IMR-90 (cell line): ENCODE measurements around the gene PITPNC1. TPM values are rescaled to one million over a fixed set of nuclear protein-coding genes. Genes with fewer than 3 reads are reported as not detected.
"Not testable (repeated sequence)": the region's sequence is repeated elsewhere in the genome, so short reads cannot be mapped to it uniquely, and the experiment has no call there.

Experiments
- ATAC-seq: fragments of 200-7000 bp; cut with Tn5 transposase; 2 replicates; pipeline ENCODE4 v1.9.1; 2020; ENCODE audit warnings: low read depth, mild to moderate bottlenecking, moderate library complexity
- BruUV-seq: library from RNA; stranded (reverse); fragments of 400-500 nt; replicated peaks from 2 replicates; lab custom pipeline; 2021; lab: Mats Ljungman, UMichigan
- CTCF ChIA-PET: fragments of 300-600 bp; formaldehyde crosslinking; extraction: SDS; loops from one replicate; lab custom pipeline; 2021; ENCODE audit warnings: antibody characterized with exemption; lab: Yijun Ruan, JAX
- POLR2A ChIA-PET: fragments of 300-600 bp; sonication (Branson Sonifier 250); formaldehyde crosslinking; loops from one replicate; lab custom pipeline; 2022; ENCODE audit warnings: antibody characterized with exemption; ENCODE audit not compliant: unreplicated experiment; lab: Charles Lee
- DNase-seq: peaks from one replicate; pipeline ENCODE4 v3.0.0; 2013
- H2AFZ ChIP-seq: replicated peaks from 2 replicates; pipeline ENCODE3; 2013; ENCODE audit warnings: low read length, mild to moderate bottlenecking; ENCODE audit not compliant: poor library complexity
- H2AK5ac ChIP-seq: 2 replicates; pipeline ENCODE4 v1.6.1; 2013; ENCODE audit warnings: low read depth, low read length, inconsistent platforms
- H2AK9ac ChIP-seq: replicated peaks from 2 replicates; pipeline ENCODE3; 2013; ENCODE audit warnings: mild to moderate bottlenecking, low read depth, low read length, moderate library complexity; ENCODE audit not compliant: poor library complexity
- H2BK120ac ChIP-seq: 2 replicates; pipeline ENCODE4 v1.6.1; 2013; ENCODE audit warnings: low read depth, low read length, inconsistent platforms
- H2BK15ac ChIP-seq: 3 replicates; pipeline ENCODE4 v1.6.1; 2013; ENCODE audit warnings: low read depth, low read length, inconsistent platforms
- H2BK20ac ChIP-seq: 2 replicates; pipeline ENCODE4 v1.6.1; 2013; ENCODE audit warnings: low read depth, mild to moderate bottlenecking, inconsistent platforms, low read length, moderate library complexity
- H2BK5ac ChIP-seq: 2 replicates; pipeline ENCODE4 v1.6.1; 2013; ENCODE audit warnings: mild to moderate bottlenecking, low read depth, low read length, inconsistent platforms; ENCODE audit not compliant: poor library complexity, severe bottlenecking
- H3K14ac ChIP-seq: replicated peaks from 2 replicates; pipeline ENCODE4 v1.6.1; 2013; ENCODE audit warnings: low read depth, low read length, inconsistent platforms
- H3K18ac ChIP-seq: 2 replicates; pipeline ENCODE4 v1.6.1; 2013; ENCODE audit warnings: low read depth, low read length, control low read depth
- H3K23ac ChIP-seq: 2 replicates; pipeline ENCODE4 v1.6.1; 2013; ENCODE audit warnings: low read depth, low read length, inconsistent platforms
- H3K27ac ChIP-seq: 2 replicates; pipeline ENCODE4 v1.5.1; 2013; ENCODE audit warnings: mild to moderate bottlenecking, control low read depth, low read length; ENCODE audit not compliant: insufficient read depth
- H3K27me3 ChIP-seq: 2 replicates; pipeline ENCODE4 v1.6.1; 2013; ENCODE audit warnings: low read length; ENCODE audit not compliant: control insufficient read depth, insufficient read depth
- H3K36me3 ChIP-seq: 2 replicates; pipeline ENCODE4 v1.6.1; 2013; ENCODE audit warnings: low read length, mixed read lengths; ENCODE audit not compliant: control insufficient read depth, insufficient read depth
- H3K4ac ChIP-seq: 2 replicates; pipeline ENCODE4 v1.6.1; 2013; ENCODE audit warnings: low read depth, low read length, inconsistent platforms
- H3K4me1 ChIP-seq: 2 replicates; pipeline ENCODE4 v1.6.1; 2013; ENCODE audit warnings: low read length, mixed read lengths; ENCODE audit not compliant: control insufficient read depth, insufficient read depth
- H3K4me2 ChIP-seq: 2 replicates; pipeline ENCODE4 v1.6.1; 2013; ENCODE audit warnings: low read depth, mild to moderate bottlenecking, control low read depth, low read length, moderate library complexity
- H3K4me3 ChIP-seq: 2 replicates; pipeline ENCODE4 v1.5.1; 2013; ENCODE audit warnings: low read depth, mild to moderate bottlenecking, control low read depth, low read length, moderate library complexity; ENCODE audit not compliant: insufficient read depth
- H3K56ac ChIP-seq: 2 replicates; pipeline ENCODE4 v1.6.1; 2013; ENCODE audit warnings: low read length, inconsistent platforms; ENCODE audit not compliant: insufficient read depth; ENCODE audit errors: extremely low read depth
- H3K79me1 ChIP-seq, 2 experiments: 2 replicates each; pipeline ENCODE4 v1.6.1; 2013; ENCODE audit warnings: low read length in 2 of 2, inconsistent platforms in 1 of 2, low read depth in 1 of 2
- H3K9ac ChIP-seq: 2 replicates; pipeline ENCODE4 v1.6.1; 2013; ENCODE audit warnings: low read depth, low read length, control low read depth
- H3K9me1 ChIP-seq: 2 replicates; pipeline ENCODE4 v1.6.1; 2013; ENCODE audit warnings: low read length, inconsistent platforms; ENCODE audit not compliant: insufficient read depth
- H3K9me3 ChIP-seq: 2 replicates; pipeline ENCODE4 v1.6.1; 2013; ENCODE audit warnings: low read length; ENCODE audit not compliant: control insufficient read depth, insufficient read depth
- H4K20me1 ChIP-seq: 2 replicates; pipeline ENCODE4 v1.6.1; 2013; ENCODE audit warnings: low read length, inconsistent platforms; ENCODE audit not compliant: insufficient read depth
- H4K5ac ChIP-seq: 2 replicates; pipeline ENCODE4 v1.6.1; 2013; ENCODE audit warnings: mild to moderate bottlenecking, low read depth, low read length, control low read depth
- H4K8ac ChIP-seq, 2 experiments: 2 replicates each; pipeline ENCODE4 v1.6.1; 2013; ENCODE audit warnings: low read depth in 2 of 2, low read length in 2 of 2, control low read depth in 1 of 2, inconsistent platforms in 1 of 2
- H4K91ac ChIP-seq: 2 replicates; pipeline ENCODE4 v1.6.1; 2013; ENCODE audit warnings: low read depth, low read length, inconsistent platforms; ENCODE audit not compliant: insufficient read depth
- WGBS, 2 experiments: methylation state at CpG; one replicate each; pipeline versions ENCODE4 v1.1.5 to v1.1.7; 2013; ENCODE audit warnings: missing lambda C conversion rate in 2 of 2; ENCODE audit not compliant: insufficient read length in 1 of 2; ENCODE audit errors: extremely low coverage in 2 of 2; 5-methylcytosine and 5-hydroxymethylcytosine counted together
- dilution Hi-C: fragments of 300-500 bp; cut with HindIII; formaldehyde crosslinking; loops from one replicate; pipeline ENCODE4 v1.14.3; 2018; ENCODE audit warnings: low sequenced_read_pairs; ENCODE audit not compliant: unreplicated experiment
- in situ Hi-C: fragments of 300-500 bp; cut with MboI; formaldehyde crosslinking; loops from 3 replicates; pipeline ENCODE4 v1.14.3; 2019; ENCODE audit warnings: low sequenced_read_pairs, inconsistent platforms, mixed read lengths
- intact Hi-C: fragments of 100-400 bp; cut with micrococcal nuclease; formaldehyde crosslinking; loops from 2 replicates; pipeline ENCODE4 v1.10.0; 2022
- polyA plus RNA-seq, 3 experiments: library from polyadenylated mRNA; depleted of rRNA; stranded (reverse); fragments of >200 nt; gene quantifications; 2 replicates each; pipeline ENCODE4 v1.2.3, GENCODE V29; 2012; ENCODE audit warnings: low replicate concordance in 1 of 3
- total RNA-seq: library from RNA; depleted of rRNA; stranded (reverse); fragments of >200 nt; gene quantifications from 2 replicates; pipeline ENCODE4 v1.2.3, GENCODE V29; 2012

PITPNC1 gene
- total and polyA plus RNA-seq, 2 of the 4 experiments (the other 2 are of a cell fraction), result 4.1 TPM

DNA sequence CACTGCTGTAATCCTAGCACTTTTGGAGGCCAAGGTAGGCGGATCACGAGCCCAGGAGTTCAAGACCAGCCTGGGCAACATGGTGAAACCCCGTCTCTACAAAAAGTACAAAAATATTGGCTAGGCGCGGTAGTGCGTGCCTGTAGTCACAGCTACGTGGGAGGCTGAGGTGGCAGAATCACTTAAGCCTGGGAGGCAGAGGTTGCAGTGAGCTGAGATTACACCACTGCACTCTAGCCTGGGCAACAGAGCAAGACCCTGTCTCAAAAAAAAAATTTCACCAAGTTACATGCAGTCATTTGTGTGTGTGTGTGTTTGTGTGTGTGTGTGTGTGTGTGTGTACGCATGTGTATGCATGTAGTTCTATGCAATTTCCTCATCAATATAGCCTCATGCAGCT lies 325.8 kb downstream of the PITPNC1 start:
- H3K79me1 ChIP-seq, ATAC-seq, H4K8ac ChIP-seq, H3K27me3 ChIP-seq, dilution Hi-C loops, H3K9me1 ChIP-seq, H4K5ac ChIP-seq, H3K9ac ChIP-seq, H3K4me3 ChIP-seq, H4K91ac ChIP-seq, H3K18ac ChIP-seq, H3K4ac ChIP-seq, H2BK15ac ChIP-seq, H3K56ac ChIP-seq, H3K14ac ChIP-seq, H4K20me1 ChIP-seq, H2BK5ac ChIP-seq, H3K4me2 ChIP-seq, intact Hi-C loops, H2AK5ac ChIP-seq, BruUV-seq, H3K27ac ChIP-seq, in situ Hi-C loops, H2BK20ac ChIP-seq, H2BK120ac ChIP-seq, H3K23ac ChIP-seq, DNase-seq, POLR2A ChIA-PET, H2AK9ac ChIP-seq, H3K36me3 ChIP-seq, H3K9me3 ChIP-seq, H3K4me1 ChIP-seq, H2AFZ ChIP-seq: not testable (repeated sequence)
- WGBS, 2 experiments, result 91% methylated on average over 6 of the region's 8 CpGs; no CpG with 5 or more reads in 1 of the 2 experiments
- CTCF ChIA-PET, result interaction anchor here (0.7 kb wide), 1 partner anchor 27 kb away, joined by 3 read pairs; no protein-coding TSS in a partner anchor
